Measurements from ENCODE around the gene TMEM47. TPM values are rescaled to one million over a fixed set of nuclear protein-coding genes. Genes with fewer than 3 reads are reported as not detected.

TMEM47 gene
- total and polyA plus RNA-seq, 2 of the 8 experiments (the other 6 are each of a cell fraction or from before 2014, with no cell fraction given), result 24.8 to 28.5 TPM

DNA sequence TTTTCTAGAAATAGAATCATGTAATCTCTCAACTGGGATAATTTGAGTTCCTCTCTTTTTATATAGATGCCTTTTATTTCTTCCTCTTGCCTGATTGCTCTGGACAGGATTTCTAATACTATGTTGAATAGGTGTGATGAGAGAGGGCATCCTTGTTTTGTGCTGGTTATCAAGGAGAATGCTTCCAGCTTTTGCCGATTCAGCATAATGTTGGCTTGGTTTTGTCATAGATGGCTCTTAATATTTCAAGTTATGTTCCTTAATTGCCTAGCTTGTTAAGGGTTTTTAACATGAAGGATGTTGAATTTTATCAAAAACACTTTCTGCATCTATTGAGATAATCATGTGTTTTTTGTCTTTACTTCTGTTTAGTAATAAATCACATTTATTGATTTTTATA, 58.7 kb downstream of the TMEM47 start (continued):
- TF ChIP-seq, protein P1, sequence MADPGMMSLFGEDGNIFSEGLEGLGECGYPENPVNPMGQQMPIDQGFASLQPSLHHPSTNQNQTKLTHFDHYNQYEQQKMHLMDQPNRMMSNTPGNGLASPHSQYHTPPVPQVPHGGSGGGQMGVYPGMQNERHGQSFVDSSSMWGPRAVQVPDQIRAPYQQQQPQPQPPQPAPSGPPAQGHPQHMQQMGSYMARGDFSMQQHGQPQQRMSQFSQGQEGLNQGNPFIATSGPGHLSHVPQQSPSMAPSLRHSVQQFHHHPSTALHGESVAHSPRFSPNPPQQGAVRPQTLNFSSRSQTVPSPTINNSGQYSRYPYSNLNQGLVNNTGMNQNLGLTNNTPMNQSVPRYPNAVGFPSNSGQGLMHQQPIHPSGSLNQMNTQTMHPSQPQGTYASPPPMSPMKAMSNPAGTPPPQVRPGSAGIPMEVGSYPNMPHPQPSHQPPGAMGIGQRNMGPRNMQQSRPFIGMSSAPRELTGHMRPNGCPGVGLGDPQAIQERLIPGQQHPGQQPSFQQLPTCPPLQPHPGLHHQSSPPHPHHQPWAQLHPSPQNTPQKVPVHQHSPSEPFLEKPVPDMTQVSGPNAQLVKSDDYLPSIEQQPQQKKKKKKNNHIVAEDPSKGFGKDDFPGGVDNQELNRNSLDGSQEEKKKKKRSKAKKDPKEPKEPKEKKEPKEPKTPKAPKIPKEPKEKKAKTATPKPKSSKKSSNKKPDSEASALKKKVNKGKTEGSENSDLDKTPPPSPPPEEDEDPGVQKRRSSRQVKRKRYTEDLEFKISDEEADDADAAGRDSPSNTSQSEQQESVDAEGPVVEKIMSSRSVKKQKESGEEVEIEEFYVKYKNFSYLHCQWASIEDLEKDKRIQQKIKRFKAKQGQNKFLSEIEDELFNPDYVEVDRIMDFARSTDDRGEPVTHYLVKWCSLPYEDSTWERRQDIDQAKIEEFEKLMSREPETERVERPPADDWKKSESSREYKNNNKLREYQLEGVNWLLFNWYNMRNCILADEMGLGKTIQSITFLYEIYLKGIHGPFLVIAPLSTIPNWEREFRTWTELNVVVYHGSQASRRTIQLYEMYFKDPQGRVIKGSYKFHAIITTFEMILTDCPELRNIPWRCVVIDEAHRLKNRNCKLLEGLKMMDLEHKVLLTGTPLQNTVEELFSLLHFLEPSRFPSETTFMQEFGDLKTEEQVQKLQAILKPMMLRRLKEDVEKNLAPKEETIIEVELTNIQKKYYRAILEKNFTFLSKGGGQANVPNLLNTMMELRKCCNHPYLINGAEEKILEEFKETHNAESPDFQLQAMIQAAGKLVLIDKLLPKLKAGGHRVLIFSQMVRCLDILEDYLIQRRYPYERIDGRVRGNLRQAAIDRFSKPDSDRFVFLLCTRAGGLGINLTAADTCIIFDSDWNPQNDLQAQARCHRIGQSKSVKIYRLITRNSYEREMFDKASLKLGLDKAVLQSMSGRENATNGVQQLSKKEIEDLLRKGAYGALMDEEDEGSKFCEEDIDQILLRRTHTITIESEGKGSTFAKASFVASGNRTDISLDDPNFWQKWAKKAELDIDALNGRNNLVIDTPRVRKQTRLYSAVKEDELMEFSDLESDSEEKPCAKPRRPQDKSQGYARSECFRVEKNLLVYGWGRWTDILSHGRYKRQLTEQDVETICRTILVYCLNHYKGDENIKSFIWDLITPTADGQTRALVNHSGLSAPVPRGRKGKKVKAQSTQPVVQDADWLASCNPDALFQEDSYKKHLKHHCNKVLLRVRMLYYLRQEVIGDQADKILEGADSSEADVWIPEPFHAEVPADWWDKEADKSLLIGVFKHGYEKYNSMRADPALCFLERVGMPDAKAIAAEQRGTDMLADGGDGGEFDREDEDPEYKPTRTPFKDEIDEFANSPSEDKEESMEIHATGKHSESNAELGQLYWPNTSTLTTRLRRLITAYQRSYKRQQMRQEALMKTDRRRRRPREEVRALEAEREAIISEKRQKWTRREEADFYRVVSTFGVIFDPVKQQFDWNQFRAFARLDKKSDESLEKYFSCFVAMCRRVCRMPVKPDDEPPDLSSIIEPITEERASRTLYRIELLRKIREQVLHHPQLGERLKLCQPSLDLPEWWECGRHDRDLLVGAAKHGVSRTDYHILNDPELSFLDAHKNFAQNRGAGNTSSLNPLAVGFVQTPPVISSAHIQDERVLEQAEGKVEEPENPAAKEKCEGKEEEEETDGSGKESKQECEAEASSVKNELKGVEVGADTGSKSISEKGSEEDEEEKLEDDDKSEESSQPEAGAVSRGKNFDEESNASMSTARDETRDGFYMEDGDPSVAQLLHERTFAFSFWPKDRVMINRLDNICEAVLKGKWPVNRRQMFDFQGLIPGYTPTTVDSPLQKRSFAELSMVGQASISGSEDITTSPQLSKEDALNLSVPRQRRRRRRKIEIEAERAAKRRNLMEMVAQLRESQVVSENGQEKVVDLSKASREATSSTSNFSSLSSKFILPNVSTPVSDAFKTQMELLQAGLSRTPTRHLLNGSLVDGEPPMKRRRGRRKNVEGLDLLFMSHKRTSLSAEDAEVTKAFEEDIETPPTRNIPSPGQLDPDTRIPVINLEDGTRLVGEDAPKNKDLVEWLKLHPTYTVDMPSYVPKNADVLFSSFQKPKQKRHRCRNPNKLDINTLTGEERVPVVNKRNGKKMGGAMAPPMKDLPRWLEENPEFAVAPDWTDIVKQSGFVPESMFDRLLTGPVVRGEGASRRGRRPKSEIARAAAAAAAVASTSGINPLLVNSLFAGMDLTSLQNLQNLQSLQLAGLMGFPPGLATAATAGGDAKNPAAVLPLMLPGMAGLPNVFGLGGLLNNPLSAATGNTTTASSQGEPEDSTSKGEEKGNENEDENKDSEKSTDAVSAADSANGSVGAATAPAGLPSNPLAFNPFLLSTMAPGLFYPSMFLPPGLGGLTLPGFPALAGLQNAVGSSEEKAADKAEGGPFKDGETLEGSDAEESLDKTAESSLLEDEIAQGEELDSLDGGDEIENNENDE (IDR thresholded peaks at IDR 0.05; ENCODE audit: insufficient replicate concordance, low read length), result no peak
- TF ChIP-seq RFX5 (IDR thresholded peaks at IDR 0.05; ENCODE audit: borderline replicate concordance, low read depth, low read length), result no peak

All from H1 (cell line).